K562 (cell line): ENCODE measurements around the gene TMEM19. TPM values are rescaled to one million over a fixed set of nuclear protein-coding genes. Genes with fewer than 3 reads are reported as not detected.

Experiments used
- ATAC-seq: fragments of 200-7000 bp; cut with Tn5 transposase; 3 replicates; pipeline ENCODE4 v1.9.1; 2020; ENCODE audit warnings: moderate library complexity
- BruUV-seq: library from RNA; stranded (reverse); fragments of 400-500 nt; replicated peaks from 2 replicates; lab custom pipeline; 2021; lab: Mats Ljungman, UMichigan
- CTCF ChIA-PET: fragments of 300-600 bp; formaldehyde crosslinking; extraction: SDS; loops from one replicate; lab custom pipeline; 2021; ENCODE audit warnings: low intra/inter-chr PET ratio; lab: Yijun Ruan, JAX
- POLR2A ChIA-PET: fragments of 300-600, 350-650 bp; sonication (Branson Sonifier 250); formaldehyde crosslinking; extraction: SDS; loops from one replicate; lab custom pipeline; 2021; ENCODE audit warnings: antibody characterized with exemption, inconsistent platforms; lab: Yijun Ruan, JAX
- DNase-seq, 4 experiments: peaks; one replicate each; pipeline versions ENCODE4 v3.0.0 to v3.0.0-alpha.2; 2011 to 2018; ENCODE audit warnings: low spot score in 3 of 4, mixed read lengths in 3 of 4; ENCODE audit errors: extremely low read depth in 1 of 4
- FAIRE-seq: peaks from 2 replicates; lab custom pipeline; 2011; peaks lifted over from hg19 to GRCh38; lab: Jason Lieb, UNC
- H2AFZ ChIP-seq: 2 replicates; pipeline ENCODE4 v1.6.0; 2011; ENCODE audit warnings: low read depth, low read length, control low read depth, inconsistent platforms
- H3K27ac ChIP-seq: fragments of 200-600 bp; 3 replicates; pipeline ENCODE4 v1.8.0; 2011; ENCODE audit warnings: low read depth, mild to moderate bottlenecking, control low read depth, inconsistent platforms, low read length, moderate library complexity, mixed read lengths; ENCODE audit errors: extremely low read depth
- H3K27me3 ChIP-seq, 2 experiments: fragments of 300-600 bp in 1 of 2; 2 replicates in 1 of 2; 3 replicates in 1 of 2; pipeline versions ENCODE4 v1.6.0 to v1.8.0; 2011; ENCODE audit warnings: inconsistent platforms in 2 of 2, low read length in 2 of 2, mild to moderate bottlenecking in 1 of 2, mixed read lengths in 1 of 2, moderate library complexity in 1 of 2; ENCODE audit not compliant: control insufficient read depth in 2 of 2, insufficient read depth in 2 of 2
- H3K36me3 ChIP-seq: fragments of 300-600 bp; 3 replicates; pipeline ENCODE4 v1.8.0; 2011; ENCODE audit warnings: mild to moderate bottlenecking, low read length, inconsistent platforms; ENCODE audit not compliant: control insufficient read depth, insufficient read depth
- H3K4me1 ChIP-seq, 2 experiments: fragments of 200-600 bp in 1 of 2; replicated peaks in 1 of 2; 2 replicates in 1 of 2; 3 replicates in 1 of 2; pipeline versions ENCODE4 v1.5.1 to v1.8.0; 2011; ENCODE audit warnings: inconsistent platforms in 2 of 2, low read length in 2 of 2, mild to moderate bottlenecking in 1 of 2, mixed read lengths in 1 of 2, moderate library complexity in 1 of 2; ENCODE audit not compliant: control insufficient read depth in 2 of 2, insufficient read depth in 2 of 2
- H3K4me2 ChIP-seq: 2 replicates; pipeline ENCODE4 v1.6.1; 2011; ENCODE audit warnings: low read length, control low read depth, inconsistent platforms, mixed read lengths; ENCODE audit not compliant: insufficient read depth
- H3K4me3 ChIP-seq: fragments of 200-600 bp; sonication (generic), shearing (Covaris generic); 2 replicates; pipeline ENCODE4 v1.5.1; 2016; ENCODE audit warnings: control low read depth, inconsistent platforms
- H3K79me2 ChIP-seq: fragments of 200-600 bp; 3 replicates; pipeline ENCODE4 v1.8.0; 2011; ENCODE audit warnings: low read length, inconsistent platforms; ENCODE audit not compliant: control insufficient read depth, insufficient read depth
- H3K9ac ChIP-seq, 2 experiments: 2 replicates each; pipeline versions ENCODE4 v1.6.0 to v1.6.1; 2011; ENCODE audit warnings: low read depth in 2 of 2, low read length in 2 of 2, control low read depth in 1 of 2, inconsistent platforms in 1 of 2, mild to moderate bottlenecking in 1 of 2, mixed read lengths in 1 of 2; ENCODE audit not compliant: insufficient read depth in 1 of 2
- H3K9me1 ChIP-seq: one replicate; pipeline ENCODE4 v1.6.0; 2011; ENCODE audit warnings: inconsistent platforms, mild to moderate bottlenecking, low read length, moderate library complexity; ENCODE audit not compliant: control insufficient read depth, insufficient read depth
- H3K9me3 ChIP-seq: replicated peaks from 2 replicates; pipeline ENCODE4 v1.5.1; 2011; ENCODE audit warnings: low read depth, low read length, inconsistent platforms; ENCODE audit not compliant: control insufficient read depth, insufficient read depth
- H4K20me1 ChIP-seq: replicated peaks from 2 replicates; pipeline ENCODE4 v1.6.1; 2011; ENCODE audit warnings: low read length, inconsistent platforms, mixed read lengths; ENCODE audit not compliant: control insufficient read depth, insufficient read depth
- CHD7 ChIP-seq: fragments of 200-600 bp; sonication (generic); IDR thresholded peaks from one replicate; pipeline ENCODE4 v1.6.1; 2012; ENCODE audit warnings: mild to moderate bottlenecking, low read depth, low read length, inconsistent platforms
- KHSRP ChIP-seq: fragments of 450-650 bp; IDR thresholded peaks from 2 replicates; pipeline ENCODE4 v1.6.1; 2017
- LARP7 ChIP-seq: fragments of 450-650 bp; IDR thresholded peaks from 2 replicates; pipeline ENCODE4 v1.6.1; 2016
- PTBP1 ChIP-seq: fragments of 200-400 bp; formaldehyde crosslinking; IDR thresholded peaks from 2 replicates; pipeline ENCODE4 v1.6.1; 2017; ENCODE audit warnings: low read depth, low read length
- SMARCE1 ChIP-seq: fragments of 450-650 bp; IDR thresholded peaks from 2 replicates; pipeline ENCODE4 v1.7.1; 2016; ENCODE audit warnings: mild to moderate bottlenecking
- WGBS: fragments of 100-300 bp; shearing (Covaris generic); methylation state at CpG from one replicate; pipeline ENCODE4 v1.1.6; 2016; ENCODE audit warnings: low coverage, mixed read lengths; ENCODE audit not compliant: insufficient coverage; ENCODE audit errors: missing lambda C conversion rate; 5-methylcytosine and 5-hydroxymethylcytosine counted together
- in situ Hi-C: fragments of 300-500 bp; cut with MboI; formaldehyde crosslinking; loops from 4 replicates; pipeline ENCODE4 v1.15.0; 2018; ENCODE audit warnings: inconsistent platforms, mixed read lengths
- intact Hi-C: fragments of 100-400 bp; cut with micrococcal nuclease; formaldehyde crosslinking; loops from 2 replicates; pipeline ENCODE4 v1.14.2; 2022
- polyA plus RNA-seq, 8 experiments: library from polyadenylated mRNA; depleted of rRNA in 4 of 8; stranded (reverse) in 5 of 8; unstranded in 3 of 8; fragments of >200 nt; fragmentation: Nextera tagmentation in 2 of 8; fragmentation: Illumina TruSeq in 1 of 8; extraction: Ambion mirVana in 2 of 8; extraction: Trizol in 1 of 8; gene quantifications; 2 replicates each; pipeline versions ENCODE4 v1.2.1 to v1.2.3, GENCODE V29; 2011 to 2014; ENCODE audit warnings: inconsistent platforms in 1 of 8, missing spikeins in 1 of 8
- total RNA-seq, 7 experiments: library from RNA; depleted of rRNA in 6 of 7; stranded (reverse); fragments of >200 nt in 6 of 7; fragmentation: Illumina TruSeq in 2 of 7; extraction: Trizol in 2 of 7; gene quantifications; 2 replicates each; pipeline versions ENCODE4 v1.2.1 to v1.2.3, GENCODE V29; 2011 to 2021; ENCODE audit warnings: low replicate concordance in 1 of 7
- TF ChIP-seq, protein P1 (sequence below): fragments of 450-650 bp; IDR thresholded peaks from 2 replicates; pipeline ENCODE4 v1.6.1; 2018; ENCODE audit not compliant: partially characterized antibody
- TF ChIP-seq, protein P2 (sequence below): fragments of 450-650 bp; formaldehyde crosslinking; IDR thresholded peaks from 2 replicates; pipeline ENCODE4 v1.4.0; 2022; ENCODE audit warnings: missing genetic modification characterization

Gene TMEM19
- total and polyA plus RNA-seq, 9 of the 15 experiments (the other 6 are each of a cell fraction or from before 2014, with no cell fraction given): 8.2 to 24.2 (median 17.2) TPM

DNA sequence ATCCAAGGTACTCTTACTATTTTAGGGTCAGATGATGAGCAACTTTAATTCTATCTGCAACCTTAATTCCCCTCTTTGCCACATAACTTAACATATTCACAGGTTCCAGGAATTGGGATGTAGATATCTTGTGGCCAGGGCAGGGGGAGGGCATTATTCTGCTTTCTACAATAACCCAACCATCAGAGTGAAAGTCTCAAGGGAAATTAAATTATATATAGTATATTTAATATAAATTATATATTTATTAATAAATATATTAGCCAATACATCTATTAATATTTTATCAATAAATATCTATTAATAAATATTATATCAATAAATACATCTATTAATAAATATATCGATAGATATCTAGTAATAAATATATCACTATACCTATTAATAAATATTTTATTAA, 57.1 kb downstream of the TMEM19 start:
- H3K9ac ChIP-seq: no peak overlapping the region
- DNase-seq (no peak), FAIRE-seq (no peak), ATAC-seq (no peak)
- no peak overlapping the region for H3K27ac ChIP-seq
- no peak overlapping the region for H3K4me2 ChIP-seq
- ChIA-PET CTCF (no interaction called here), POLR2A (no interaction called here)
- no peaks in the 10 kb centered on the region for H3K9me1 ChIP-seq
- H2AFZ ChIP-seq: no peak overlapping the region
- intact Hi-C loops: no loop called here
- no peaks in the 10 kb centered on the region for H3K27me3 ChIP-seq
- no peaks in the 10 kb centered on the region for H4K20me1 ChIP-seq
- H3K4me3 ChIP-seq: no peak overlapping the region
- no peaks in the 10 kb centered on the region for H3K36me3 ChIP-seq
- H3K4me1 ChIP-seq: peaks cover 3 to 10% of the 10 kb centered on the region in 2 experiments; a peak in 2 of 5 replicates
- no TSS peak for BruUV-seq
- no peaks in the 10 kb centered on the region for H3K79me2 ChIP-seq
- no peaks in the 10 kb centered on the region for H3K9me3 ChIP-seq
- in situ Hi-C loops: loop anchor here (10.0 kb wide), 1 partner anchor 98 kb away; no protein-coding TSS in a partner anchor
- 0% methylated on average over 1 of the region's 1 CpG for WGBS
- no peak for TF ChIP-seq KHSRP
- no peak for TF ChIP-seq LARP7
- TF ChIP-seq PTBP1: no peak
- TF ChIP-seq, protein P1, sequence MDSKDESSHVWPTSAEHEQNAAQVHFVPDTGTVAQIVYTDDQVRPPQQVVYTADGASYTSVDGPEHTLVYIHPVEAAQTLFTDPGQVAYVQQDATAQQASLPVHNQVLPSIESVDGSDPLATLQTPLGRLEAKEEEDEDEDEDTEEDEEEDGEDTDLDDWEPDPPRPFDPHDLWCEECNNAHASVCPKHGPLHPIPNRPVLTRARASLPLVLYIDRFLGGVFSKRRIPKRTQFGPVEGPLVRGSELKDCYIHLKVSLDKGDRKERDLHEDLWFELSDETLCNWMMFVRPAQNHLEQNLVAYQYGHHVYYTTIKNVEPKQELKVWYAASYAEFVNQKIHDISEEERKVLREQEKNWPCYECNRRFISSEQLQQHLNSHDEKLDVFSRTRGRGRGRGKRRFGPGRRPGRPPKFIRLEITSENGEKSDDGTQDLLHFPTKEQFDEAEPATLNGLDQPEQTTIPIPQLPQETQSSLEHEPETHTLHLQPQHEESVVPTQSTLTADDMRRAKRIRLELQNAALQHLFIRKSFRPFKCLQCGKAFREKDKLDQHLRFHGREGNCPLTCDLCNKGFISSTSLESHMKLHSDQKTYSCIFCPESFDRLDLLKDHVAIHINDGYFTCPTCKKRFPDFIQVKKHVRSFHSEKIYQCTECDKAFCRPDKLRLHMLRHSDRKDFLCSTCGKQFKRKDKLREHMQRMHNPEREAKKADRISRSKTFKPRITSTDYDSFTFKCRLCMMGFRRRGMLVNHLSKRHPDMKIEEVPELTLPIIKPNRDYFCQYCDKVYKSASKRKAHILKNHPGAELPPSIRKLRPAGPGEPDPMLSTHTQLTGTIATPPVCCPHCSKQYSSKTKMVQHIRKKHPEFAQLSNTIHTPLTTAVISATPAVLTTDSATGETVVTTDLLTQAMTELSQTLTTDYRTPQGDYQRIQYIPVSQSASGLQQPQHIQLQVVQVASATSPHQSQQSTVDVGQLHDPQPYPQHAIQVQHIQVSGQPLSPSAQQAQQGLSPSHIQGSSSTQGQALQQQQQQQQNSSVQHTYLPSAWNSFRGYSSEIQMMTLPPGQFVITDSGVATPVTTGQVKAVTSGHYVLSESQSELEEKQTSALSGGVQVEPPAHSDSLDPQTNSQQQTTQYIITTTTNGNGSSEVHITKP: no peak
- TF ChIP-seq, protein P2, sequence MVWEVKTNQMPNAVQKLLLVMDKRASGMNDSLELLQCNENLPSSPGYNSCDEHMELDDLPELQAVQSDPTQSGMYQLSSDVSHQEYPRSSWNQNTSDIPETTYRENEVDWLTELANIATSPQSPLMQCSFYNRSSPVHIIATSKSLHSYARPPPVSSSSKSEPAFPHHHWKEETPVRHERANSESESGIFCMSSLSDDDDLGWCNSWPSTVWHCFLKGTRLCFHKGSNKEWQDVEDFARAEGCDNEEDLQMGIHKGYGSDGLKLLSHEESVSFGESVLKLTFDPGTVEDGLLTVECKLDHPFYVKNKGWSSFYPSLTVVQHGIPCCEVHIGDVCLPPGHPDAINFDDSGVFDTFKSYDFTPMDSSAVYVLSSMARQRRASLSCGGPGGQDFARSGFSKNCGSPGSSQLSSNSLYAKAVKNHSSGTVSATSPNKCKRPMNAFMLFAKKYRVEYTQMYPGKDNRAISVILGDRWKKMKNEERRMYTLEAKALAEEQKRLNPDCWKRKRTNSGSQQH (CRISPR knock-in tag): no peak
- TF ChIP-seq SMARCE1: no peak
- TF ChIP-seq CHD7: no peak
